HG03457 (cell line): ENCODE data around the gene RALGAPA1.
"Not testable (repeated sequence)": the region's sequence is repeated elsewhere in the genome, so short reads cannot be mapped to it uniquely, and the experiment has no call there.

Experiments
- ATAC-seq: cut with Tn5 transposase; IDR thresholded peaks from one replicate; pipeline ENCODE4 v1.9.1; 2021; ENCODE audit warnings: moderate number of reproducible peaks; ENCODE audit not compliant: unreplicated experiment

Gene RALGAPA1

DNA sequence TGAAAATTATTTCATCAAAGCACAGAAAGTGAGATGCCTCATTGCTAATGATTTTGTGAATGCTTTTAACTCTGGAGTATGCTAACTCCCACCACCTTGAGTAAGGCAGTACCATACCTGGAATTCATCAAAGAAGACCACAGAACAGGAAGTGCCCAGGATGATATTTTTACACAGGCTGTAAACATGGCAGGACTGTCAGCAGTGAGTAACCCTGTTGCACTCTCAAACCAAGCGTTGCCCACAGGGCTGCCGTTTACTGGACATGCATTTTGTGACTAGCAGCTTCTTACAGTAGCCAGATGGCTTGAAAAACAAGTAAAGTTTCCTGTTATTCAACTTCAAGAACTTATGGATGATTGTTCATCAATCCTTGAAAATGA is 42.4 kb downstream of the RALGAPA1 start:
- ATAC-seq, result no peak

DNA sequence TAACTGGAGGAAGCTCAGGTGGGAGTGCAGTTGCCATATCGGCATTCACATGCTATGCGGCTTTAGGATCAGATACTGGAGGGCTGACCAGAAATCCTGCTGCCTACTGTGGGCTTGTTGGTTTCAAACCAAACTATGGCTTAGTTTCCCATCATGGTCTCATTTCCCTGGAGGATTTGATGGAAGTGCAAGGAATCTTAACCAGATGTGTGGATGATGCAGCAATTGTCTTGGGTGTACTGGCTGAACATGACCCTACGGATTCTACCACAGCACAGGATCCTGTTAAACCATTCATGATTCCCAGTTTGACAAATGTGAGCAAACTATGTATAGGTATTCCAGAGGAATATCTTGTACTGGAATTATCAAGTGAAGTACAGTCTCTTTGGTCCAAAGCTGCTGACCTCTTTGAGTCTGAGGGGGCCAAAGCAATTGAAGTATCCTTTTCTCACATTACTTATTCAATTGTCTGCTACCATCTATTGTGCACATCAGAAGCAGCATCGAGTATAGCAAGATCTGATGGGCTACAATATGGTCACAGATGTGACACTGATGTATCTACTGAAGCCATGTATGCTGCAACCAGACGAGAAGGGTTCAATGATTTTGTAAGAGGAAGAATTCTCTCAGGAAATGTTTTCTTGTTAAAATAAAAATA is 42.9 kb downstream of the RALGAPA1 start:
- no peak for ATAC-seq

DNA sequence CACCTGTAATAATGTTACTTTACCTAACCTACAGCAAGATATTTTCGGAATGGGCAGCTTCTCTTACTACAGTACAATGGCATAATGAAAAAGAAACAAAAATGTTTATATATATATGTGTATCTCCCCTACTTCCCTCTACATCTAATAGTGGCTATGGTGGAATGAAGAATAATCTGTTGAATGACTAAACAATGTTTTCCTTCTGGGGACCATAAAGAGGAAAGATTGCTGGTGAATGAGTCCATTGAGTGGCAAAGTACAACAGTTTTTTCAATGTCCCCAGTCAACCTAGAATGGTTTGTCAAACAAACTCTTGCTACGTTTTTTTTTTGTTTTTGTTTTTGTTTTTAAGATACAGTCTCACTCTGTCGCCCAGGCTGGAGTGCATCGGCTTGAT is 47.2 kb downstream of the RALGAPA1 start:
- ATAC-seq, result no peak

DNA sequence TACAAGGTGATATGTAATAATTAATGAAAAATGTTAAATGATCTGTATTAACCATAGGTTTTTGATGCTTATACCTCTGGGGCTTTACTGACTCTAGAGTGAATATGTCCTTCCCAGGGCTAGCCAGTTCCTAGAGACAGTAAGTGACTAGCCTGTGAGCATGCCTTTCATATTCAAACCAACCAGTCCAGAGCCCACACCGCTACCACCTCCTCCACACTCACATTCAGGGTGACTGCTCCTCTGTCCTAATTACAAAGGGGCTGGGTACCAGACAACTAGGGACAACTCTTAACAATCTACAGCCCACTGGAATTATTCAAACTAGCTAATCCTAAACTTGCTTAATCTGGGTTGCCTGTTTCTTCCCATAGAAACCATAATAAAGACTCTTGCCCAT is 49.0 kb downstream of the RALGAPA1 start:
- no peak for ATAC-seq

DNA sequence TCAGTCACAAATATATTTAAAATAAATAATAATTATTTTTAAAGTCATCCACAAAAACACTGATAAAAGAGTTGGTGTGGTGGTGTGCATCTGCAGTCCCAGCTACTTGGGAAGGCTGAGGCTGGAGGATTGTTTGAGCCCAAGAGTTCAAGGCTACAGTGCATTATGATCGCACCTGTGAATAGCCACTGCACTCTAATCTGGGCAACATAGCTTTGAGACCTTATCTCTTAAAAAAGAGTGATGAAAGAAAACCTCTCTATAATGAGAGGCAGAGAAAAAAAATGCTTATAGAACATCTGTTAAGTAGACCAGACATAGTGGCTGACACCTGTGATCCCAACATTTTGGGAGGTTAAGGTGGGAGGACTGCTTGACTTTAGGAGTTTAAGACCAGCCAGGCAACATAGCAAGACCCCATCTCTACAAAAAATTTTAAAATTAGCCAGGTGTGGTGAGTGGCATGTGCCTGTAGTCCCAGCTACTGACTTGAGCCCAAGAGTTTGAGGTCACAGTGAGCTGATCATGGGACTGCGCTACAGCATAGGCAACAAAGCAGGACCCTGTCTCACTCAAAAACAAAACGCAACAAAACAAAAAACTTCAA is 50.5 kb downstream of the RALGAPA1 start:
- no peak for ATAC-seq

DNA sequence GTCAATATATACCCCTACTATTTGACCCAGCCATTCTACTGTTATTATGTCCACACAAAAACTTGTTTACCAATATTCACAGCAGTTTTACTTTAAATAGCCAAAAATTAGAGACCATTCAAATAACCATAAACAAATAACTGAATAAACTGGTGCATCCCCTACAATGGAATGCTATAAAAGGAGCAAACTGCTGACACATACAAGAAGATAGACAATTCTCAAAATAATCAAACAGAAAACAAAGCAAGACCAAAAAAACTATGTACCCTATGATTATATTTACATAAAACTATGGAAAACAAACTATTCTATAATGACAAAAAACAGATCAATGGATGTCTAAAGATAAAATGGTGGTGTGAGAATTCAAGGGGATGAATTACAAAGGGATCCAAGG is 54.4 kb downstream of the RALGAPA1 start:
- ATAC-seq, result no peak

DNA sequence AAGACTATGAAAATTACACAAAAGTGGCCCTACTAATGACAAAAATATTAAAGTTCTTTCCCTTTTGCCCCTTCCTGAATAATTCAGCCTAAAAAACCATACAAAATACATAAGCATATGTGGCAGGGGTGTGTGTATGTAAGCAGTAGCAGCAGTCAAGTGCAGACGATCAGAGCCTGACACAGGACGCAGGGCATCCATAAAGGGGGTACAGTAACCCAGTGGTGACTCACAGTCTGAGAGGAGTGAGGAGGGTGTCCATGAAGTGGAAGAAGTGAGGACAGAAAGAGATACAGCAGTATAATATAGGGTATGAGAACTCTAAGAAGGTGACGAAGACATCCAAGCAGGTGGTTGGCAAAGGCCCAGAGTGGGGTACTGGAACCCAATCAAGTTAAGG is 56.7 kb downstream of the RALGAPA1 start:
- ATAC-seq, result no peak

DNA sequence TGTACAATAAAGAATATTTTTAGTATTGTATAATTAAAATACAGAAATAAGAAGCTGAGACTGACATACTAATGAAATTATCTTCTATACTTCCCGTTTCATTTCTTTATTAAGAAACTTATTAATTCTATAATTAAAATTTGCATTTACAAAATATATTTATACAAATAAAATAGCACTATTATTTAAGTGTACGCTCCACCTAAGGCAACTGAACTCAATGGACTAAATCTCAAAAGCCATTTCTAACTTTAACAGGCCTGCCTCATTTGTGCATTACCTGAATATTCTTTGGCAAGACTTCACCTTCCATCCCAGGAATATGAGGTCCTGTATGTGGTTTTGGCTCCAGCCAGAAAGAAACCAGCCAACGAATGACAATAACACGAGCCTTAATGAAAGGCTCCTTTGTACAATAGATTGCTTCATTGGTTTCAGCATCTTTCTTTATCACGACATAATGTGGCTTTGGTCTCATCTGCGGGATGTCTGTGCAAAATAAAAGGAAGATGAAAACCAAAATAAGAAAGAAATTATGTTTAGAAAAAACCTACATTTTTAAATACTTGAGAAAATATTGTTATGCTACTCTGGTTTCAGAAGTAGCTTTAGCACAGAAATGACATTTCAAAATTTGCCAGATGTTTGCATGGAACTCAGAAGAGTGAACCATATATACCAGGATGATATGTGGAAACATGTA is 58.7 kb downstream of the RALGAPA1 start:
- no peak for ATAC-seq

DNA sequence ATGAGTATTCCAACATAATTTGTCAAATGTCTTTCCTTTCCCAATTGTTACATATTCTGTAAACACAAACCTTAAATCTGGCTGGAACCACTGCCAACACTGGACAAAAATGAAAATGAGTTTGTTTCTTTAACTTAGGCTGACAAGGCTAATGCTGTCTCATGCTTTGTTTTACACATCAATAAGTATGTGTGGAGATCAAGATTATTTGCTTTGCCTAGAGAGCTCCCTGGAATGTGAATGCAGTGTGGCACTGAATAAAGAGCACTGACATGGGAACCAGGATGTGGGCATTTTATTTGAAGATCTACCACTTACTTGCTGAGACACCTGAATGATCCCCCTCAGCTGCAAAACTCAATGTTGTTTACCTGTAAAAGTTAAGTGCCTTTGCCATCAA is 61.7 kb downstream of the RALGAPA1 start:
- ATAC-seq, result no peak

DNA sequence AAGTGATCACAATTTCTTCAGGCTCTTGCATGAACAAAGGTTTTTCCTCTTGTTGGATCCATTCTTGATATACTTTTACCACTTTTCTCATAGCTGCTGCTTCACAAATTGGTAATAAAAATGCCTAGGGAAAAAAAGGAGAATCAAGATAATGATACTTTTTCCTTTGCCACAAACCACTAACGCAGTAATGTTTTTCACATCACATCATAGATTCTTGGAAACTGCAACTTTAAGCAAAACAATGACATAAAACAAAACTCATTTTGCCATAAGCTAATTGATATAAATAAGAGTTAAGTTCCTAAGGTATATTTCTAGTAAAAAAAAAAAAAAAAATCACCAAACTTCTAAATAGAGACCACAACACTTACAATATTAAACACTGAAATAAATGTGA is 66.7 kb downstream of the RALGAPA1 start:
- ATAC-seq, result no peak

DNA sequence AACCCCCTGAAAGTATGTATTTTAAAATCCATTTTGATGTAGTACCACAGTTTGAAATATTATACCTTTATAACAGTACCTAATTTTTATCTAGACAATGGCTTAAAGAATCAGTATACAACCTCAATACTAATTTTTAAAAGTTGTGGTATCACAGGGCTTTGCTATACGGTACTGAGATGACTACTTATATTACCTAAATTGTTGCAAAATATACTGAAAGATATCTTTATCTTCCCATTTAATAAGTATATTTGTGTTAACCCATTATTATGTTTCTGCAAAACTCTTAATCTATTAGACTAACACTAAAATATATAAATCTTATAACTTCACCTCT is 67.1 kb downstream of the RALGAPA1 start:
- ATAC-seq, result no peak

DNA sequence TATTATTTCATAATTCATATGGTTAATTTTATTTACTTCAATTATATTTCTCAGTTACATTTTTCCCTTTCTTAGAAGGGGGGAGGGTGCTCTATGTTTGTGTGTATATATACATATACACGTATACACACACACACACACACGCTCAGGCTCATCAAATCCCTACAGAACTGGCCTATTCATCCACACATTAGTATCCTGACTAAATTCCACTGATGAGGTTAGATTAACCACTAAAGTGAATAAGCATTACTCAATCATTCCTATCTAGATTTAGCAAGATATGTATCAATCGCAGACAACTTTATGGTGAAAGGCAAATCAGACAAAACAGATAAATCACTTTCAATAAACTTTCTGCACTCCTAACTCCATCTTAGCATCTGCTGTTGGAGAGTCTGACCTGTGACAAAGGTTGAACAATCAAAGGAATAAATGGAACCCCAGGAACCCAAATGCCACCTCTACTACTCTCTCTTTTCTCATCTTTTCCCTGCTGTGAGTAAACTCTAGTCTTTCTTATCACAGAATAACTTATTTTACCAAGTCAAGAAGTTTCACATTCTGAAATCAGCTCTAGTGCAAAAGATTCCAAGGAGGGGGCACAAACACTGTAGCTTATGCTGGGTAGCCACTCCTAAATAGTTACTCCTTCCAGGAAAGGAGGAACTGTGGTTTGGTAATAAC is 67.6 kb downstream of the RALGAPA1 start:
- ATAC-seq, result no peak

DNA sequence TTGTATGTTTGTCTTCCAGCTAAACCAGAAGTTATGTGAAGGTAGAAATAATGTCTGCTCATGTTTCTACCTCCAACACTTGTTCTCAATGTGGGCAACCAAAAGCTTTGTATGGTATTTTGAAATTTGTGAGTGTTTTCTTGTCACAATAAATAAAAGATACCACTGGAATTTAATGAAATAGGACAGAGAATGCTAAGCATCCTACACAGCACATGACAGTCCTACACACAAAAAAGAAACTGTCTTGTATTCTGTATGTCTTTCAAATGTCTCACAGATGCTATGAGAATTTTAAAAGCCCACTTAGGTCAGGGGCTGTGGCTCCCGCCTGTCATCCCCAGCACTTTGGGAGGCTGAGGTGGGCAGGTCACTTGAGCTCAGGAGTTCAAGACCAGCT is 68.9 kb downstream of the RALGAPA1 start:
- no peak for ATAC-seq

DNA sequence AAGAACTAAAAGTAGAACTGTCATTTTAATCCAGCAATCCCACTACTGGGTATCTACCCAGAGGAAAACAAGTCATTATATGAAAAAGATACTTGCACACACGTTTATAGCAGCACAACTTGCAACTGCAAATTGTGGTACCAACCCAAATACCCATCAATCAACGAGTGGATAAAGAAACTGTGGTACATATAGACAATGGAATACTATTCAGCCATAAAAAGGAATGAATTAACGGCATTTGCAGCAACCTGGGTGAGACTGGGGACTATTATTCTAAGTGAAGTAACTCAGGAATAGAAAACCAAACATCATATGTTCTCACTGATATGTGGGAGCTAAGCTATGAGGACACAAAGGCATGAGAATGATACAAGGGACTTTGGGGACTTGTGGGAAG is 73.9 kb downstream of the RALGAPA1 start:
- ATAC-seq, result not testable (repeated sequence)

DNA sequence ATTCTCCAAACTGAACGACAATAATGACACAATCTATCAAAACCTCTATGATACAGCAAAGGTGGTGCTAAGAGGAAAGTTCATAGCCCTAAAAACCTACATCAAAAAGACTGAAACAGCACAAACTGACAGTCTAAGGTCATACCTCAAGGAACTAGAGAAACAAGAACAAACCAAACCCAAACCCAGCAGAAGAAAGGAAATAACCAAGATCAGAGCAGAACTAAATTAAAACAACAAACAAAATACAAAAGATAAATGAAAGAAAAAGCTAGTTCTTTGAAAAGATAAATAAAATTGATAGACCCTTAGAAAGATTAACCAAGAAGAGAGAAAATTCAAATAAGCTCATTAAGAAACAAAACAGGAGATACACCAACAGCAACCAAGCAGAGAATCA is 75.6 kb downstream of the RALGAPA1 start:
- ATAC-seq, result not testable (repeated sequence)

DNA sequence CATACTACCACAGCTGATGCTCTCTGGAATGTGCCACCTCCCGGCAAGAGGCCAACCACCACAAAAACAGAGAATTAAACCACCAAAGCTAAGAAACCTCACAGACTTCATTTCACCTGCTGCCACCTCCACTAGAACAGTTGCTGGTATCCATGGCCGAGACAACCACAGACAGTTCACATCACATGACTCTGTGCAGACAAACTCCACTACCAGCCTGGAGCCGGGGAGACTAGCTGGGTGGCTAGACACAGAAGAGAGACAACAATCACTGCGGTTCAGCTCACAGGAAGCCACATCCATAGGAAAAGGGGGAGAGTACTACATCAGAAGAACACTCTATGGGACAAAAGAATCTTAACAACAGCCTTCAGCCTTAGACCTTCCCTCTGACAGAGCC is 78.2 kb downstream of the RALGAPA1 start:
- ATAC-seq, result no peak

DNA sequence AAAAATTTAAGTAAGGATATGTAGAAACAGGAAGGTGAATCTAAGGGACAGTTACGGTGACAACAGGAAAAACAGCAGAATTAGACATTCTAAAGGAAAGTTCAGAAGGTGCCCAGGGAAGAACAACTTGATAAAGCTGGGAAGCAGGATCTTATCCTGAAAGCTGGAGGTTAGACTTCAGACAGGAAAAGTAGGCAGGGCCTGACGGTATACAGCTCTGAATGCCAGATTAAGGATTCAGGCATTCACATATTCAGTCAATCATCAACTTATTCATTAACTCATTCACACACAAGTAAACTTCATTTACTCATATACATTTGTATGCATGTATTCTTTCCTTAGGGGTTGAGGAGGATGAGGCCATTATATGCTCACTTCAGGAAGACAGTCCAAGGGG is 81.3 kb downstream of the RALGAPA1 start:
- ATAC-seq, result no peak

DNA sequence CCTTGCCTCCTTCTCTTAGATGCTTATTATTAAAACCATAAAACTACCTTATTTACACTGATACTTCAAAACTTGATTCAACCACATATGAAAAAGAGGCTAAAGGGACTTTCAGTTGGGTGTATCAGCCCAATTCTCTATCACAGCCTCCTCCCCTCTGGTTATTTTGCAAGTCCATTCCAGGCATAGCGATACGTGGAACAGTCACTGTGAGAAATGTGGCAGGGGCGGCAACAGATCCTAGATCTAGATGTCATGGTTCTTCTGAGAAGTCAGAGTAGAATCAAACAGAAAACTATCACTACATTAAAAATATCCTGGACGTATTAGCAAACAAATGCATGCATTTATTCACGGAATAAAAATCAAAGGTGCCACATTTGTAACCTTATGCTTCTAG is 83.2 kb downstream of the RALGAPA1 start:
- ATAC-seq, result no peak

DNA sequence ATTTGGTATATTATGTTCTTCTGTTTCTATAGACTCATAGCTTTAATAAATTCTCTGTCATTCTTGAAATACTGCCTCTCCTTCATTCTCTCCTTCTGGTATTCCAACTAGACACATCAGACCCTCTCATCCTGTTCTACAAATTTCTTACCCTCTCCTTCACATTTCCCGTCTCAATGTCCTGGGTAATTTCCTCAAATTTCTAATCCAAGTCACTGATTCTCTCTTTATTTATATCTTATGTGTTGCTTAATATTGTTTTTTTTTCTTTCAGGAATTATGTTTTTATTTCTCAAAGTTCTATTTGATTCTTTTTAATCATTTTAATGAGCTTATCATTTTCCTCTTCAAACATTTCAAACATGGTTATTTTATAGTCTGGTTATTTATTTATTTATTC is 94.0 kb downstream of the RALGAPA1 start:
- ATAC-seq, result no peak

DNA sequence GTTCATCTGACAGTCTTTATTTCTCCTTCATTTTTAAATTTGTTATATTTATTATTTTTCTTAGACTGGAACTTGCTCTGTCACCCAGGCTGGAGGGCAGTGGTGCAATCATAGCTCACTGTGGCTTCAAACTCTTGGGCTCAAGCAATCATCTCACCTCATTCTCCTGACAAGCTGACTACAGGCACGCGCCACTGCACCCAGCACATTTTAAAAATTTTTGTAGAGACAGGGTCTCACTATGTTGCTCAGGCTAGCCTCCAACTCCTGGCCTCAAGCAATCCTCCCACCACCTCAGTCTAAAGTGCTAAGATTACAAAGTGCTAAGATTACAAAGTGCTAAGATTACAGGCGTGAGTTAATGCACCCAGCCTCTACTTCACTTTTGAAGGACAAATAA is 96.6 kb downstream of the RALGAPA1 start:
- no peak for ATAC-seq

DNA sequence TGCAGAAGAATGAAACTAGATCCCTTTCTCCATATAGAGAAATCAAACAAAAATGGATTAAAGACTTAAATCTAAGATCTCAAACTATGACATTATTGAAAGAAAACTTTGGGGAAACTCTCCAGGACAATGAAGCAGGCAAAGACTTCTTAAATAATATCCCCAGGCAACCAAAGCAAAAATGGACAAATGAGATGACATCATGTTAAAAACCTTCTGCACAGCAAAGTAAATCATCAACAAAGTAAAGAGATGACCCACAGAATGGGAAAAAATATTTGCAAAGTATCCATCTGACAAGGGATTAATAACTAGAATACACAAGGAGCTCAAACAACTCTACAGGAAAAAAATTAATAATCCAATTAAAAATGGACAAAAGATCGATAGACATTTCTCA is 101.0 kb downstream of the RALGAPA1 start:
- no peak for ATAC-seq

DNA sequence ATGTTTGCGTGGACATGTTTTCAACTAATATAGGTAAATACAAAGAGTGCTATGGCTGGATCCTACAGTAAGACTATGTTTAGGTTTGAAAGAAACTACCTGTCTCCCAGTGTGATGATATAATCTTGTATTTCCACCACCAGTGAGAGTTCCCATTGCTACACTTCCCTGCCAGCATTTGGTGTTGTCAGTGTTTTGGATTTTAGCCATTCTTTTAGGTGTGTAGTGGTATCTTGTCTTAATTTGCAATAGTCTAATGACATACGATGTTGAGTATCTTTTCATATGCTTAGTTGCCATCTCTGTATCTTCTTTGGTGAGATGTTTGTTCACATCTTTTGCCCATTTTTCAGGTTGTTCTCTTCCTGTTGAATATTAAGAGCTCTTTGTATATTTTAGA is 103.5 kb downstream of the RALGAPA1 start:
- no peak for ATAC-seq
